K562 (cell line): ENCODE results near the gene SZT2. TPM values are rescaled to one million over a fixed set of nuclear protein-coding genes. Genes with fewer than 3 reads are reported as not detected.
A peak's percentile ranks its signal among the peaks of the same experiment; 100 is the strongest.

Experiments
- BRD4 ChIP-seq: fragments of 200-600 bp; sonication (generic); IDR thresholded peaks from 2 replicates; pipeline ENCODE4 v1.6.1; 2017; ENCODE audit warnings: inconsistent platforms
- CHD2 ChIP-seq: IDR thresholded peaks from 2 replicates; pipeline ENCODE4 v1.6.1; 2011; ENCODE audit warnings: low read depth, low read length
- CREB3 ChIP-seq: fragments of 450-650 bp; conservative IDR thresholded peaks from 2 replicates; pipeline ENCODE4 v1.6.1; 2016; ENCODE audit warnings: missing genetic modification characterization, low read depth, mild to moderate bottlenecking, missing compliant biosample characterization, moderate library complexity
- DLX4 ChIP-seq: fragments of 250-450 bp; sonication (Bioruptor Pico); IDR thresholded peaks from 2 replicates; pipeline ENCODE4 v1.6.1; 2021; ENCODE audit warnings: mild to moderate bottlenecking
- MECOM ChIP-seq: fragments of 250-450 bp; sonication (Bioruptor Pico); IDR thresholded peaks from 2 replicates; pipeline ENCODE4 v1.8.0; 2022; ENCODE audit warnings: inconsistent platforms
- MYBL2 ChIP-seq, 2 experiments: fragments of 450-650 bp in 1 of 2; sonication (generic) in 1 of 2; formaldehyde crosslinking in 1 of 2; IDR thresholded peaks; 2 replicates each; pipeline versions ENCODE4 v1.6.1 to v1.8.1; 2017 to 2022; ENCODE audit warnings: borderline replicate concordance in 1 of 2, inconsistent platforms in 1 of 2, low read depth in 1 of 2, mild to moderate bottlenecking in 1 of 2, missing genetic modification reagents in 1 of 2, moderate library complexity in 1 of 2
- NFRKB ChIP-seq: fragments of 450-650 bp; IDR thresholded peaks from 2 replicates; pipeline ENCODE4 v1.6.1; 2016; ENCODE audit warnings: low read depth
- POLR2A ChIP-seq: fragments of 450-650 bp; conservative IDR thresholded peaks from 2 replicates; pipeline ENCODE4 v1.6.1; 2016
- POU5F1 ChIP-seq: fragments of 150-350 bp; IDR thresholded peaks from 2 replicates; pipeline ENCODE4 v1.6.1; 2014; ENCODE audit warnings: borderline replicate concordance, low read length, low read depth, mild to moderate bottlenecking; ENCODE audit not compliant: partially characterized antibody
- ZKSCAN1 ChIP-seq: fragments of 150-350 bp; IDR thresholded peaks from 2 replicates; pipeline ENCODE4 v1.6.1; 2016; ENCODE audit warnings: low read depth, low read length
- ZNF133 ChIP-seq: fragments of 250-450 bp; sonication (Bioruptor Pico); IDR thresholded peaks from 2 replicates; pipeline ENCODE4 v1.4.0; 2020; ENCODE audit warnings: mild to moderate bottlenecking
- ZNF318 ChIP-seq, 2 experiments: fragments of 450-650 bp; IDR thresholded peaks; 2 replicates each; pipeline ENCODE4 v1.6.1; 2016; ENCODE audit warnings: mild to moderate bottlenecking in 2 of 2, borderline replicate concordance in 1 of 2, low read depth in 1 of 2, moderate library complexity in 1 of 2
- ZNF586 ChIP-seq: fragments of 450-650 bp; formaldehyde crosslinking; conservative IDR thresholded peaks from 2 replicates; pipeline ENCODE4 v1.4.0; 2020; ENCODE audit warnings: mild to moderate bottlenecking, moderate library complexity
- polyA plus RNA-seq, 8 experiments: library from polyadenylated mRNA; depleted of rRNA in 4 of 8; stranded (reverse) in 5 of 8; unstranded in 3 of 8; fragments of >200 nt; fragmentation: Nextera tagmentation in 2 of 8; fragmentation: Illumina TruSeq in 1 of 8; extraction: Ambion mirVana in 2 of 8; extraction: Trizol in 1 of 8; gene quantifications; 2 replicates each; pipeline versions ENCODE4 v1.2.1 to v1.2.3, GENCODE V29; 2011 to 2014; ENCODE audit warnings: inconsistent platforms in 1 of 8, missing spikeins in 1 of 8
- total RNA-seq, 7 experiments: library from RNA; depleted of rRNA in 6 of 7; stranded (reverse); fragments of >200 nt in 6 of 7; fragmentation: Illumina TruSeq in 2 of 7; extraction: Trizol in 2 of 7; gene quantifications; 2 replicates each; pipeline versions ENCODE4 v1.2.1 to v1.2.3, GENCODE V29; 2011 to 2021; ENCODE audit warnings: low replicate concordance in 1 of 7
- TF ChIP-seq, protein P1 (sequence below): fragments of 250-450 bp; sonication (Bioruptor Pico); IDR thresholded peaks from 2 replicates; pipeline ENCODE4 v1.5.0; 2020; ENCODE audit warnings: mild to moderate bottlenecking, borderline replicate concordance
- TF ChIP-seq, protein P2 (sequence below): IDR thresholded peaks from 2 replicates; pipeline ENCODE4 v1.6.1; 2011; ENCODE audit not compliant: insufficient read length; ENCODE audit errors: extremely low read depth

The SZT2 gene
- total and polyA plus RNA-seq, 9 of the 15 experiments (the other 6 are each of a cell fraction or from before 2014, with no cell fraction given), result 0.88 to 31.0 (median 12.8) TPM

GRCh38 chr1:43405219-43405875 is 15.6 kb downstream of the SZT2 start (continued):
- TF ChIP-seq, protein P1, sequence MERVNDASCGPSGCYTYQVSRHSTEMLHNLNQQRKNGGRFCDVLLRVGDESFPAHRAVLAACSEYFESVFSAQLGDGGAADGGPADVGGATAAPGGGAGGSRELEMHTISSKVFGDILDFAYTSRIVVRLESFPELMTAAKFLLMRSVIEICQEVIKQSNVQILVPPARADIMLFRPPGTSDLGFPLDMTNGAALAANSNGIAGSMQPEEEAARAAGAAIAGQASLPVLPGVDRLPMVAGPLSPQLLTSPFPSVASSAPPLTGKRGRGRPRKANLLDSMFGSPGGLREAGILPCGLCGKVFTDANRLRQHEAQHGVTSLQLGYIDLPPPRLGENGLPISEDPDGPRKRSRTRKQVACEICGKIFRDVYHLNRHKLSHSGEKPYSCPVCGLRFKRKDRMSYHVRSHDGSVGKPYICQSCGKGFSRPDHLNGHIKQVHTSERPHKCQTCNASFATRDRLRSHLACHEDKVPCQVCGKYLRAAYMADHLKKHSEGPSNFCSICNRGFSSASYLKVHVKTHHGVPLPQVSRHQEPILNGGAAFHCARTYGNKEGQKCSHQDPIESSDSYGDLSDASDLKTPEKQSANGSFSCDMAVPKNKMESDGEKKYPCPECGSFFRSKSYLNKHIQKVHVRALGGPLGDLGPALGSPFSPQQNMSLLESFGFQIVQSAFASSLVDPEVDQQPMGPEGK, result no peak
- TF ChIP-seq MYBL2 (IDR thresholded peaks at IDR 0.05; ENCODE audit: low read depth), result no peak; the same call in 1 of the 2 replicates
- TF ChIP-seq MYBL2 (CRISPR knock-in tag; IDR thresholded peaks at IDR 0.05; ENCODE audit: borderline replicate concordance), result no peak
- TF ChIP-seq CREB3 (tag), result no peak
- no peak for TF ChIP-seq BRD4
- TF ChIP-seq ZKSCAN1, result no peak
- no peak for TF ChIP-seq POU5F1
- no peak for TF ChIP-seq DLX4
- no peak for TF ChIP-seq ZNF133
- no peak for TF ChIP-seq NFRKB
- no peak for TF ChIP-seq CHD2
- TF ChIP-seq MECOM (CRISPR knock-in tag), result peak; percentile 89
- no peak for TF ChIP-seq ZNF586 (CRISPR knock-in tag)
- TF ChIP-seq, protein P2, sequence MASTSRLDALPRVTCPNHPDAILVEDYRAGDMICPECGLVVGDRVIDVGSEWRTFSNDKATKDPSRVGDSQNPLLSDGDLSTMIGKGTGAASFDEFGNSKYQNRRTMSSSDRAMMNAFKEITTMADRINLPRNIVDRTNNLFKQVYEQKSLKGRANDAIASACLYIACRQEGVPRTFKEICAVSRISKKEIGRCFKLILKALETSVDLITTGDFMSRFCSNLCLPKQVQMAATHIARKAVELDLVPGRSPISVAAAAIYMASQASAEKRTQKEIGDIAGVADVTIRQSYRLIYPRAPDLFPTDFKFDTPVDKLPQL, result no peak
- TF ChIP-seq POLR2A, result no peak
- no peak for TF ChIP-seq ZNF318 (IDR thresholded peaks at IDR 0.05; ENCODE audit: borderline replicate concordance in 1 of 2, low read depth in 1 of 2)
